Right lobe of liver (tissue), 6 donors: Measurements from ENCODE around the gene SCUBE1. TPM values are rescaled to one million over a fixed set of nuclear protein-coding genes. Genes with fewer than 3 reads are reported as not detected.
A peak's percentile ranks its signal among the peaks of the same experiment; 100 is the strongest.

Experiments used
- ATAC-seq, 4 donors: fragments of 200-7000 bp; cut with Tn5 transposase; one replicate each; pipeline ENCODE4 v1.9.1; 2020; ENCODE audit warnings: mild to moderate bottlenecking in 4 of 4, moderate library complexity in 4 of 4
- DNase-seq, 3 donors: peaks; one replicate each; pipeline ENCODE4 v3.0.0-alpha.2; 2020
- H3K27ac ChIP-seq, 3 donors: fragments of 200-600 bp; one replicate each; pipeline ENCODE4 v1.8.0; 2022
- H3K27me3 ChIP-seq, 2 donors: fragments of 200-600 bp; one replicate each; pipeline ENCODE4 v1.8.0; 2022
- H3K36me3 ChIP-seq, 4 donors: fragments of 200-600 bp; sonication (generic) in 1 of 4; one replicate each; pipeline versions ENCODE4 v1.5.1 to v1.8.0; 2017 to 2022; ENCODE audit warnings: control low read depth in 1 of 4
- H3K4me1 ChIP-seq, 4 donors: fragments of 200-600 bp; sonication (generic) in 1 of 4; one replicate each; pipeline versions ENCODE4 v1.5.1 to v1.8.0; 2017 to 2022; ENCODE audit warnings: control low read depth in 1 of 4
- H3K4me3 ChIP-seq, 3 donors: fragments of 200-600 bp; one replicate each; pipeline ENCODE4 v1.8.0; 2022
- H3K9me3 ChIP-seq, 4 donors: fragments of 200-600 bp; sonication (generic) in 1 of 4; one replicate each; pipeline versions ENCODE4 v1.5.1 to v1.8.0; 2017 to 2022; ENCODE audit warnings: control low read depth in 1 of 4
- POLR2A ChIP-seq: fragments of 450-650 bp; IDR thresholded peaks from one replicate; pipeline ENCODE4 v1.6.1; 2017; ENCODE audit warnings: antibody characterized with exemption, mild to moderate bottlenecking
- WGBS: methylation state at CpG from one replicate; pipeline ENCODE4 v1.1.6; 2018; ENCODE audit warnings: low coverage, low lambda C conversion rate; ENCODE audit not compliant: insufficient coverage; ENCODE audit errors: missing lambda C conversion rate; 5-methylcytosine and 5-hydroxymethylcytosine counted together
- intact Hi-C, 2 donors: fragments of 100-400 bp; cut with DNase I; formaldehyde crosslinking; loops; one replicate each; pipeline versions ENCODE4 v1.11.2 to v1.14.1; 2022
- total RNA-seq, 6 experiments: library from RNA; depleted of rRNA in 2 of 6; stranded (reverse); fragments of >200 nt in 2 of 6; fragmentation: NEBNext Ultra II Directional in 3 of 6; extraction: Animal tissue kit (Norgen Biotek cat#: 25700) in 3 of 6; gene quantifications; one replicate each; pipeline versions ENCODE4 v1.1.0 to v1.2.4, GENCODE V29; 2016 to 2023
- TF ChIP-seq, protein P1 (sequence below), 4 donors: fragments of 200-600 bp in 3 of 4; fragments of 450-650 bp in 1 of 4; IDR thresholded peaks; one replicate each; pipeline versions ENCODE4 v1.5.1 to v1.8.0; 2016 to 2022; ENCODE audit warnings: antibody characterized with exemption in 4 of 4, mild to moderate bottlenecking in 2 of 4
- donor health status: DM: no; HTN: yes; CAD: no.
- donor health status: DM: no; HTN: no; CAD: no.
- donor health status: DM: no; HTN: no; CAD: no.
- donor health status: DM: no; HTN: yes; CAD: no.
- donor health status: DM: no; HTN: yes; CAD: no.

SCUBE1 gene
- total RNA-seq, 6 experiments from 2014 or later, result 0.73 to 11.7 (median 2.7) TPM

DNA sequence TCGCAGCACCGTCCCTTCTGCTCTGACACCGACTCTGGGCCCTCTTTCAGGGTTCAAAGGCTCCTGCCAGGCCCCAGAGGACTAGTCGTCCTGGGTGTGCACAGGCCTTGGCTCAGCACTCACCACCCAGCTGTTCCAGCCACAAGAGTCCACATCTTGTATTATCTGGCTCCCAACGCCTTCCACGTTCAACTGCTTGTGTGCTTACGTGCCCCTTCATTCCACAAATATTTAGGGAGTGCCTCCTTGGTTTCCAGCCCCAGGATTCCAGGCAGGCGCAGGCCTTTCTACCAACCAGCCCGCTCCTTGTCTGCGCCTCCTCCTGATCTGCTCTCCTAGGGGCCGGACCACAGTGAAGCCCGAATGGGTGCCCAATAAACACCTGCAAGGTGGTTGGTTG, 70.9 kb downstream of the SCUBE1 start:
- ATAC-seq, result peak in 2 of 4 donors; percentile 8 to 9
- intact Hi-C loops, result loop anchor here (5.0 to 10.0 kb wide), 2 partner anchors 72 to 115 kb away; partner anchors contain the start of gene SCUBE1 (in 1 of the 2)
- Histone ChIP-seq H3K4me1 (peaks cover 0 to 10% (median 5%) of the 10 kb centered on the region in 4 donors), H3K9me3 (no peaks in the 10 kb centered on the region), H3K36me3 (no peaks in the 10 kb centered on the region), H3K4me3 (no peak overlapping the region), H3K27ac (peak overlapping the region in 1 of 3 donors; percentile 24), H3K27me3 (no peaks in the 10 kb centered on the region)
- TF ChIP-seq POLR2A, result no peak
- TF ChIP-seq, protein P1, sequence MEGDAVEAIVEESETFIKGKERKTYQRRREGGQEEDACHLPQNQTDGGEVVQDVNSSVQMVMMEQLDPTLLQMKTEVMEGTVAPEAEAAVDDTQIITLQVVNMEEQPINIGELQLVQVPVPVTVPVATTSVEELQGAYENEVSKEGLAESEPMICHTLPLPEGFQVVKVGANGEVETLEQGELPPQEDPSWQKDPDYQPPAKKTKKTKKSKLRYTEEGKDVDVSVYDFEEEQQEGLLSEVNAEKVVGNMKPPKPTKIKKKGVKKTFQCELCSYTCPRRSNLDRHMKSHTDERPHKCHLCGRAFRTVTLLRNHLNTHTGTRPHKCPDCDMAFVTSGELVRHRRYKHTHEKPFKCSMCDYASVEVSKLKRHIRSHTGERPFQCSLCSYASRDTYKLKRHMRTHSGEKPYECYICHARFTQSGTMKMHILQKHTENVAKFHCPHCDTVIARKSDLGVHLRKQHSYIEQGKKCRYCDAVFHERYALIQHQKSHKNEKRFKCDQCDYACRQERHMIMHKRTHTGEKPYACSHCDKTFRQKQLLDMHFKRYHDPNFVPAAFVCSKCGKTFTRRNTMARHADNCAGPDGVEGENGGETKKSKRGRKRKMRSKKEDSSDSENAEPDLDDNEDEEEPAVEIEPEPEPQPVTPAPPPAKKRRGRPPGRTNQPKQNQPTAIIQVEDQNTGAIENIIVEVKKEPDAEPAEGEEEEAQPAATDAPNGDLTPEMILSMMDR (IDR thresholded peaks at IDR 0.05), result no peak
- DNase-seq, result no peak
- 80% methylated on average over 10 of the region's 12 CpGs for WGBS

DNA sequence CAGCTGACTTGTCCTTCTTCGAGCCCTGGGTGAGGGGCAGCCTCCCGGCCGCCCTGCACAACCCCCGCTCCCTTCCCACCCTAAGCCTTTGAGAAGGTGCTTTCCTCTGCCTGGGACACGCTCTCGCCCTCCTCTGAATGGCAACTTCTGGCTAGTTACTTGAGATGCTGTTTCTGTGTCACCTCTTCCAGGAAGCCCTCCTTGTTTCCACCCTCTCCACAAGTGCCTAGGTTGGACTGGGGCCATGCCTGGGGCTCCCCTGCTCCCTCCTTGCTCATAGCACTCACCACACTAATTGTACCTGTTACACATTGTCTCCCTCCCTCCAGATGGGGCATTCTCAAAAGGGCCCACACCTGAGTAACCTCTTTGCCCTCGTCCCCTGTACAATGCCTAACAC, 72.2 kb downstream of the SCUBE1 start:
- no peak for TF ChIP-seq POLR2A
- TF ChIP-seq, protein P1 (IDR thresholded peaks at IDR 0.05), result no peak
- Histone ChIP-seq H3K4me1 (peaks cover 0 to 10% (median 5%) of the 10 kb centered on the region in 4 donors), H3K9me3 (no peaks in the 10 kb centered on the region), H3K4me3 (no peak overlapping the region), H3K36me3 (no peaks in the 10 kb centered on the region), H3K27ac (no peak overlapping the region), H3K27me3 (no peaks in the 10 kb centered on the region)
- WGBS, result 93% methylated on average over 5 of the region's 7 CpGs
- intact Hi-C loops, result loop anchor here (5.0 to 10.0 kb wide), 2 partner anchors 74 to 116 kb away; partner anchors contain the start of gene SCUBE1 (in 1 of the 2)
- ATAC-seq, result no peak
- DNase-seq, result no peak

DNA sequence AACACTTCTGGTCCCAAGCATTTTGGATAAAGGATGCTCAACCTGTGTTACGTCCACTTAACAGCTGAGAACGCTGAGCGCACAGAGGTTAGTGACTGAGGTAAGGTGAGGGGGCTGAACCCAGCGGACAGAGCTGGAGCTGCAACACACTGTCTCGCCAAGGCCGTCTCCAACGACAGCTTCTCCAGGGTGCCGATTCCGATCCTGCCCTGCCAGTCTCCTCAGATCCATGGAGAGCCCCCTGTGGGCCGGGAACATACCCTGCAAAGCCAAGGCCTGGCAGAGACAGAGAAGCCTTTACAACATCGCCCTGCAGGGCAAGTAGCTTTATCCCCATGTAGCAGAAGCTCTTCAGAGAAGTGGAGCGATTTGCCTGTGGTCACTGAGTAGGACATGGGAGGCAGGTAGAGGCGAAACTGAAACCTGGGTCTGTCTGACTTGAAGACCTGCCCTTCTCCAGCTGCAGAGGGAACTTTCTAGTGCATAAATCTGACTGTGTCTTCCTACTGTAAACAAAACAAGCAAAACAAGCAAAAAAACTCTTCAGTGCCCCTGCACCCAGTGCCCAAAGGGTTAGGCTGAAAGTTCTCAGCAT, 72.8 kb downstream of the SCUBE1 start:
- intact Hi-C loops, result loop anchor here (5.0 to 10.0 kb wide), 2 partner anchors 74 to 117 kb away; partner anchors contain the start of gene SCUBE1 (in 1 of the 2)
- Histone ChIP-seq H3K27me3 (no peaks in the 10 kb centered on the region), H3K4me1 (peaks cover 0 to 10% (median 5%) of the 10 kb centered on the region in 4 donors), H3K27ac (no peak overlapping the region), H3K9me3 (no peaks in the 10 kb centered on the region), H3K4me3 (no peak overlapping the region), H3K36me3 (no peaks in the 10 kb centered on the region)
- 80% methylated on average over 2 of the region's 13 CpGs for WGBS
- no peak for TF ChIP-seq POLR2A
- TF ChIP-seq, protein P1 (IDR thresholded peaks at IDR 0.05), result peak in 1 of 4 donors; percentile 10
- DNase-seq (no peak), ATAC-seq (no peak)

DNA sequence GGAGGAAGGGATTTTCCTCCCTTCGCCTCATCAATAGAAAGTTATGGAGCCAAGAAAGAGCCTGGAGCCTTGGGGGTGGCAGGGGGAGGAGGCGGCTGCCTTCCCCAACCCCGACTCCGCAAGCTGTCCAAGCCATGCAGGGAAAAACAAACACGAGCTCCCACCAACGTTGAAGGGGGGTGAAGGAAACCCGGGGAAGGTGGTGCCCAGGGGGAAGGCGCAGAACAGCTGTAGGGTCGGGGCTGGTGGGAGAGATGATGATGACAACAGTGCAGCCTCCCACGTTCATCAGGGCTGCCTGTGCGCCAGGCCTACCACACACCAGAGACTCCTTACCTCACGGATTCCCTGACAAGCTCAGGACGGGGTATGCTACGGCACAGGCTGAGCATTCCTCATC, 73.5 kb downstream of the SCUBE1 start:
- H3K9me3 ChIP-seq, result no peaks in the 10 kb centered on the region
- intact Hi-C loops, result loop anchor here (5.0 to 10.0 kb wide), 2 partner anchors 75 to 118 kb away; partner anchors contain the start of gene SCUBE1 (in 1 of the 2)
- H3K36me3 ChIP-seq, result no peaks in the 10 kb centered on the region
- H3K4me1 ChIP-seq, result peaks cover 0 to 13% (median 7%) of the 10 kb centered on the region in 4 donors
- H3K27ac ChIP-seq, result no peak overlapping the region
- no peak overlapping the region for H3K4me3 ChIP-seq
- H3K27me3 ChIP-seq, result no peaks in the 10 kb centered on the region
- TF ChIP-seq POLR2A, result no peak
- TF ChIP-seq, protein P1 (IDR thresholded peaks at IDR 0.05), result no peak
- 74% methylated on average over 7 of the region's 14 CpGs for WGBS
- DNase-seq, result no peak
- ATAC-seq, result no peak
